GOT3 (cell line): ENCODE results near the gene BAIAP2.

ENCODE experiments used
- DNase-seq: peaks from one replicate; lab custom pipeline; 2025; ENCODE audit warnings: mixed read lengths; lab: John Stamatoyannopoulos, UW

The BAIAP2 gene

DNA sequence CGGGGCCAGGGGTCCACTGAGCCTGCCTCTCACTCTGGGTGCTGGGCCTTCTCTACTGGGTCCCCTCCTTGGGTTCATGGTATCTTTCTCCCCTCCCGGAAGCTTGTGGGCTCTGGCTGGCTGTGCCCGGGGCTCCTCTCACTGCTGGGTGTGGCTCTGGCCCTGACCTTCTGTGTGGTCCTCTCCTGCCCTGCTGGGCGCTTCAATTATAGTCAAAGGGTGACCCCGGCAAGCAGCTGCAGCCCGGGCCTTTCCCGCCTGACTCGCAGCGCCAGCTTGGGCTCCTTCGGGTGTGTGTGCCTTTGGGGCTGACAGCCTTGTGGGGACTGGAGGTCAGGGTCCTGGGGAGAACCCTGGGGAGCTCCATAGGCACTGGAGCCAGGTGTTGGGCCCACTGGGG is 76.1 kb downstream of the BAIAP2 start:
- no peak for DNase-seq

DNA sequence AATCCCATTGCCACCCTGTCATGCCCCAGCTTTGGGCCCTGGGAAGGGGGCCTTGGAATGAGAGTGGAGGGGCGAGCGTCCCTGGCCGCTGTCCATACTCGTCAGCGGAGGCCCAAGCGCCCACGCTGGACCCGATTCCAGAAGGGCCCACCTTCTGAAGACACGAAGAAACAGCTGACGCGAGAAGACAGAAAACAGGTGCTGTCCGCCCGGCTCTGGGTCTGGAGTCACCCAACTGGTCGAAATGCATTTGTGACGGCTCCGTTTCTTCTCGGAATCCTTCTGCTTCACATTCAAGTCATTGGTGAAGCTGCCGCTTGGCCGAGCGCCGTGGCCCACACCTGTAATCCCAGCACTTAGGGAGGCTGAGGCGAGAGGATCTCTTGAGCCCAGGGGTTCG is 77.5 kb downstream of the BAIAP2 start:
- DNase-seq = no peak

DNA sequence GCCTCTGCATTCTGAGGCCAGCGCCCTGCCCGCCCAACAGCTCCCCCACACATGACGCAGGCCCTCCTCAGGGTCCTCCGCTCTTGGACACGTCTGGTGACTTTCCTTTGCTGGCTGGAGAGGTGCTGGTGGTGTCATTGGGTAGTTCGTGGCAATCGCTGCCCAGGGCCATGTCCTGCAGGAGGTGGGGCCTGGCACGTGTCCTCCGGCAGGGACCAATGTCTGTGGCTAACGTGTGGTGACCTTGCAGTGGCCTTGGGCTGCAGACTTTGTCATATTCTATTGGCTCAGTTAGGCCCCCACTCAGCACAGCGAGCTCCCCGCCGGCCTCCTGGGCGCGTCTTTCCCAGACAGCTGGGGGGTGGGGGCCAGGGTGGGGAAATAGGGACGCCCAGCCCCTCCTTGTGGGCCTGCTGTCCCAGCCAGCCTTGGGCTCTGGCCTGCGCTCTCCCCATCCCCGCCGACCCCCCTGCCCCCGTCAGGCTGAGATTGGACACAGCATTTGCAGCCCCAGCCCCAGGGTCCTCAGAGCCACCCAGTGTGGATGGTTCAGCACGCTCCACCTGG is 78.3 kb downstream of the BAIAP2 start:
- DNase-seq = no peak

DNA sequence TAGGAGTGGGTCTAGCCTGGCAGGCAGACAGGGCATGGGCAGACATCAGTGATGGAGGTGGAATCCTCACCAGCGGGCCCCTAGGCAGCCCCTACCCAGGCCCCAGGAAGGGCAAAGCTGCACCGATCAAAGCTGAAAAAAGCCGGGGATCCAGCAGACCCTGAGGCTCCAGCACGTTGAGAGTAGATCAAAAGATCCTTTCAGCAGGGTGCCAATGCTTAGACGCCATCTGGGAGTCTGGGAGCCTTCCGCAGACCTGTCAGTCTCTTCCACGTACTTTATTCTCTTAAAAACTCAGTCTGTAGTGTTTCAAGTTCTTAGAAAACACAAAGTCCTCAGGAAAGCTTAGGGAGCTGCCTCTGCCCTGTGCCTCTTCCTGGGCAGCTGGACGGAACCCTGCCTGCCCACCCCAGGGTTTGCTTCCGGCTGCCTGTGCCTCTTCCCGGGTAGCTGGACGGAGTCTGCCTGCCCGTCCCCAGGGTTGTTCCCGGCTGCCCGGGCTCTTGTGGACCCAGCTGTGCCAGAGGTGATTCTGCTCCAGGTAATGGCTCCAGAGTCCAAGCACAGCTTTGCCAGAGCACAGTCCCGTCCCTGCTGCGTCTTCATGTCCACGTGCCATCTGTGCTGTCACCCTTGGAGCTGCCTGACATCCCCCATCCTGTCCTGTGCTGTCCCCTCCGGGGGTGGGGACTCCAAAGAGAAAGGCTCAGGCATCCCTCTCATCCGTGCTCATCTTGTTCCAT is 79.6 kb downstream of the BAIAP2 start:
- no peak for DNase-seq

DNA sequence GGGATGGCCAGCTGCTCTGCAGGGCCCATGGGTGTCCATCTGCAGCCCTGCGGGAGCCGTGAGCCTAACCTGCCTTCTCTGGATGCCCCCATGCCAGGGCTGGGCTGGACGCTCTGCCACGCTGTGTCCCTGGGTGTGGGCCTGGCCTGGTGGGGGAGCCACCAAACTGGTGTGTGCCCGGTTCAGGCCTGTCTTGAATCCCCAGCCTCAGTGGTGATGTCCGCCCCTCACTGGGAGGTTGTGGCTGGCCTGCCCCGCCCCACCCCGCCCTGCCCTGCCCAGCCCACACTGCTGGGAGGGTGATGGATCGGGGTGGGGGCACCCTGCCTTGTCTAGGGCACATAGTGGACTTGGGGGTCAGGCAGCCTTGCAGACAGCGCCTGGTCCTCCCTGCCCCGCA is 80.3 kb downstream of the BAIAP2 start:
- DNase-seq = no peak

DNA sequence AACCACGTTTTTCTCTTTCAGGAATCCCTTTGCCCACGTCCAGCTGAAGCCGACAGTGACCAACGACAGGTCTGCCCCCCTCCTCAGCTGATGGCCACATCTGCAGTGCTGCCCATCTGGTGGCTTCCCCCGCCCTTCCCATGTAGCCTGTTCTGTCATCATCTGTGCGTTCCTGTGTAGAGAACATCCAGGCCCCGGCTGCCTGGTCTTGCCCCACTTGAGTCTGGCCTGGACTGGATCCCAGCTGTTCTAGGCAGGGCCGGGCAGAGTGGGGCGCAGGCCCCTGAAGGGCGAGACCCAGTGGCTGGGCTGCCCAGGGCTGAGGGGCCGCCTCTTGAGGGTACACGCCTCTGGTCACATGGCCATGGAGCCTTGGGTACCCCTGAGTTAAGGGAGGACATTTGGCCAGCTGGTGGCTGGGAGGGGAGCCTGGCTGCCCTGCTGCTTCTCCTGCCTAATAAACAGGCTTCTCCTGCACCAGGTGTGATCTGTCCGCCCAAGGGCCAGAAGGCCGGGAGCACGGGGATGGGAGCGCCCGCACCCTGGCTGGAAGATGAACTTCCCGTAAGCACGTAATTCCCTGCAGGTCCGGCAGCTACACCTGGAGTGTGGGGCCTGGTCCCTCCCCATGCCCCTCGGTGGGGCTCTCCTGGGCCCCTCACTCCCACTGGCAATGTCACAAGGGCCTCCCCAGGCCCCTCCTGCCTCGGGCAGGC is 81.0 kb downstream of the BAIAP2 start:
- no peak for DNase-seq

DNA sequence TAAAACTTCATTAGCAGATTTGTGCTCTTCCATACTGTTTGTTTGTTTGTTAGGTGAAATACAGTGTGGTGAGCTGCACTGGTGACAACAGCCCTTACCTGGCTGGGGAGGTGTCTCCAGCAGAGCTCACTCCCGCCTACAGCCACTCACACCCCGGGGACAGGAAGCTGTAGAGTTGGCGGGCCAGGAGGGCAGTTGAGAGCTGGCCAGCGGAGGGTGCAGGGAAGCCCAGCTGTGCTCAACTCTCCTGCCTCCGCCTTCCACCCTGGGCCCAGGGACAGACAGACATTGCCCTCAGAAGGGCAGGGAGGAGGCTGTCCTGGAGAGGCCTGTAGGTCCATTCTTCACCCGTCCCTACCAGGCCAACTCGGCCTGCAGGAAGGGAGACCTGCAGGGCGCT is 81.8 kb downstream of the BAIAP2 start:
- DNase-seq = no peak

DNA sequence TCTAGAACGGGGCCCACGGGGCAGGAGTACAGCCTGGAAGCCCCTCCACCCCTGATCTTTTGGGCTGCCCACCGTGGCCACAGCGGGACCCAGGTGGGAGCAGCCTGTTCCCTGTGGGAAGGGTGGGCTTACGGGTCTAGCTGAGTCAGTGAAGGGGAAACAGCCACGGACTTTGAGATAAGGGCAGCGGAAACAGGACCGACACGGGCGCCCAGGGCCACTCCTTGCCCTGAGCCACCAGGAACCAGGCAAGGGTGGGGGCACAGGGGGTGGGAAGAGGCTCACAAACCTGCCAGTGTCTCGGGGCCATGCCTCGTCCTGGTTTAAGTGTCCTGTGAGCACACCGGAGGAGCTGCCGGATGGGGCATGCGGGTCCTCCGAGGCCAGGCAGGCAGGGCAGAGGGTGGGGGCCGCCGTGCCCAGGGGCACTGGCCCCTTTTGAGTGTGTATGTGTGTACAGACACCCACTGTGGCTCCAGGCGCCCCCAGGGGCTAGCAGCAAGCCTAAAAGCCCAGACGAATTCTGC is 82.8 kb downstream of the BAIAP2 start:
- no peak for DNase-seq

DNA sequence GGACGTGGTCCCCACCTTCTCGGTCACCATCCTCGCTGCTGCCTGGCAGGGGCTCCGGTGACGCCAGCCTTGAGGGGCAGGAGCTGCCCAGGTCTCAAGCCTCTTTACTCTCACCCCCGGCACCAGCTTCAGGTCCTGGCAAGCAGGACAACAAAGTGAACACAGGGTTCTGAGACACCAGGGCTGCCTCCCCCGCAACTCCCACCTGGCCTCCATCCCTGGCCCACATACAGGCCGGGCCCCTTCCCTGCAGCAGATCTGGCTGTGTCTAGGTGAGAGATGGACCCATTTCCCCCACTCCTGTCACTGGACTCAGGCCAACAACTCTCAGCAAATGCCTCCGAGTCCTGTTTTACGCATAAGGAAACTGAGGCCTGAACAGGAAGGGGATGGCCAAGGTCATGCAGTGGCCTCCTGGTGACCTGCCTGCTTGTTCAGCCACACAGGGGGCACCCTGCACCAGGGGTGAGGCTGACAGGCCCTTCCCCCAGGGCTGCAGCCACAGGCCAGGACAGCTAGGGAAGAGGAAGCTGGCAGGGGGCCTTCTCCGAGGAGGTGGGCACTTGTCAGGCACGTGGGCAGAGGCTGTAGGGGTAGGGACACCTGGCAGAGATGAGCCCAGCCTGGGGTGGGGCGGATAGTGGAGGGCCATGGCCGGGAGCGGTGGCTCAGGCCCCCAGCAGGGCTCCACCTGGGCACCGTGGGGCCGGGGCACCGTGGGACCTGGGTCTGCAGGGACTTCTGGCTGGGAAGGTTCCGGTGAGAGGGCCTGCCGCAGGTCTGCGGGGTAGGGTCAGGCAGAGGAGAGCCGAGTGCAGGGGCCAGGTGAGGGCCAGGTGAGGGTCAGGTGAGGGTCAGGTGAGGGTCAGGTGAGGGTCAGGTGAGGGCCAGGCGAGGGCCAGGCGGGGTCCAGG is 83.6 kb downstream of the BAIAP2 start:
- DNase-seq = no peak

DNA sequence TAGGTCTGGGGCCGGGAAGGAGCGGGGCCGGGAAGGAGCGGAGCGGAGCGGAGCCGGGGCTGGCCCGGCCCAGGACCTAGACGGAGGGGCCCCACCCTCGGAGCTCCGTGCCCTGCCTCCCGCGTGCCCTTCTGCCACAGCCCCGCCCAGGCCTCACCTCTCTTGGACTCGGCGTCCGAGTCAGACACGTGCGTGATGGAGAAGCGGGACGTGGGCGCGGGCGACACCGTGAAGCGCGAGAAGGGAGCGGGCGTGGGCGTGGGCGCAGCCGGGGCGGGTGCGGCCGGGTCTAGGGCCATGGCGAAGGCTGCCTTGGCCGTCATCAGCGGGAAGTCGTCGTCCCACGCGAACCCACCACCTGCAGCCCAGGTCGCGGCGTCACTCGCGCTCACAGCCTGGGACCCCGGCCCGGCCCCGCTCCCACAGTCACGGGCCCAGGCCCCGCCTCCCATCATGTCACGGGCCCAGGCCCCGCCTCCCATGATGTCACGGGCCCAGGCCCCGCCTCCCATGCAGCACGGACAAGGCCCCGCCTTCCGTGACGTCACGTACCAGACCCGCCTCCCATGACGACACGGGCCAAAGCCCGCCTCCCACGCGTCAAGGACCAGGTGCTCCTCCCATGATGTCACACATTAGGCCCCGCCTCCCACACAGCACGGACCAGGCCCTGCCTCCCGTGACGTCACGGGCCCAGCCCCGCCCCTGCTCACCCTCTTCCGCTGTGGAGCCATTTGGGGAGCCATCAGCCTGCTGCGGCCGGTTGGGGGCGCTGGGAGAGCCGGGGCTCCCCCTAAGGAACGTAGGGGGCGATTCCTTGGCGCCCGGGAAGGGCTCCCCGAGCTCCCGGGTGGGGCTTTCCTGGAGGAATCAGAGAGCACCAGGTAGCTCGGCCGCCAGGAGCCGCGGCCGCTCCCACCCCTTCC is 84.5 kb downstream of the BAIAP2 start:
- DNase-seq = peak; percentile 57

DNA sequence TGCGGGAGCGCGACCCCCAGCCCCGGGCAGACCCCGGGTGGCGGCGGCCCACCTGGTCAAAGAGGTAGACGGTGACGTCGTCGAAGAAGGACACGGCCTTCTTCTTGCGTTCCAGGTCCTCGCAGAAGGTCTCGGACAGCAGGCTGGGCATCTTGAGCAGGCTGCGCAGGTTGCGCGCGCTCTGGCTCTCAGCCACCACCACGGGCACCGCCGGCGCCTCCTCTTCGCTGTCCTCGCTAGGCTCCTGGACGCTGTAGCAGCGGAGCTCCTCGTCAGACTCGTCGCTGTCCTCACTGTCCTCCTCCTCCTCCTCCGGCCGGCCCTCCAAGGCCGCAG is 85.2 kb downstream of the BAIAP2 start:
- DNase-seq = no peak

DNA sequence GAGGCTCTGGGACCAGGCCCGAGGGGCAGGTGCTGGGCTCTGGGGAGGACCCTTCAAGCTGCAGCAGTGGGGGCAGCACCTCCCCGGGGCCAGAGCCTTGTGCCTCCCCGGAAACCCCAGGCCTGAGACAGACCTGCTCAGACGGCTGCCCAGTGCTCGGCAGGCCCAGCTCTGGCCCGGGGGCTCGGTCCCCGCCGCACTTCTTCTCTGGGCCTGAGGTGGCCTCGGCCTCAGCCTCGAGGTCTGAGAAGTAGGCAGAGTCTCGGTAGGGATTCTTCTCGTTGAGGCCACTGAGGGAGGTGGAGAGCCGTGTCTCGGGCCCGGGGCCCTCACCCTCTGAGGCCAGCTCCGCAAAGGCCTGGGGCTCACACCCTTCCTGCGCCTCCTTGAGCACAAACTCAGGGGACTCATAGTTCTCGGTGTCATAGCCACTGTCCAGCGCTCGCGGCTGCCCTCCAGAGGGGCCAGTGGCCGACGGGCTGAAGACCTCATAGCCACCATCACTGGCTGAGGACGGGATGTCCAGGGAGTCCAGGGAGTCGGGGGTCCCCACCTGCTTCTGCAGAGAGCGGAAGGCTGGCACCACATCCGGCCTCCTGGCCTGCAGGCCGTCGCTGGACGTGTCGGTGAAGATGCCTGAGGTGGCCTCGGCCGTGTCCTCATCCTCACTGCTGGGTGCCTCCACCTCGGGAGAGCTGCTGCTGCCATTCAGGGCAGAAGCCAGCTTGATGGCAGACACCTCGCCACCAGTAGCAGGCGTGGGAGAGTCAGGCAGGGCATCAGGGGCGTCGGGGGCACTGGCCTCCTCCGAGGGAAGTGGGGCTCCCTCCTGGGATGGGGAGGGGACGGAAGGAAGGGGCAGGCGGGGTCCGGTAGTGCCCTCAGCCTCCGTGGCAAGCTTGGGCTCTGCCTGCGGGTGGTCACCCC is 86.0 kb downstream of the BAIAP2 start:
- no peak for DNase-seq

DNA sequence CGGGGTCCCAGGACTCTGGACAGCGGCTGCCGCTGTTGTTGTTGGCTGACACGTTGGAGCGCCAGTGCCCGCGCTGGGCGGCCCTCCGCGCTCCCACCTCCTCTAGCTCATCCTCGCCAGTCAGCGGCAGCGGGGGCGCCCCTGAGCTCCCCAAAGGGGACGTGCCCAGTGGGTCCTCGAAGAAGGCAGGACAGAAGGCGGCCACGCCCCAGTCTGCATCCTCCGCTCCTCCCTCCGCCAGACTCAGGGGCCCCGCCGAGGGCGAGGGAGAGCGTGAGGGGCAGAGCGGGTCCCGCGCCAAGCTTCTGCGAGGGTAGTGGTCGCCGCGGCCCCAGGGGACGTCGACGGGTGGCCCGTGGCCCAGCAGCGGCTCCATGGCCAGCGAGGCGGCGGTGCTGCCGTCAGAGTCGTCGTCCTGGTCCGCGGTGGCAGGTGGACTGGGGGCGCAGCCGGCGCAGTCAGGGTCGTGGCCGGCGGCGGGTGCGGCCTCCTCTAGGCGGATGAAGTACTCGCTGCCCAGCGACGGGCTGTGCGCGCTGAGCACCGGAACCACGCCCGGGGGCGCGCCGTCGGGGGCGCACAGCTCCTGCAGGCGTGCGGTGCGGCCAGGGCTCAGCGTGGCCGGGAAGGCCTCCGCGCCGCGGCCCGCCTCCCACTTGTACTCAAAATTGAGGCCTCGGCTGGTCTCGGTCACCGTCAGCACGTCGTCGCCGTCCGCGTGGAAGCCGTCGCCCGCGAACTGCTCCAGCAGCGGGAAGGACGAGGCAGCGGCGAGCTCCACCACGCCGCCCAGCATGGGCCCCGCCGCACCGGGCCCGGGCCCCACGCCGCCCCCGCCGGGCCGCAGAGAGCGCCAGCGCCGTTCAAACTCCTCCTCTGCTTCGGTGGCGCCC is 87.1 kb downstream of the BAIAP2 start:
- DNase-seq = no peak

DNA sequence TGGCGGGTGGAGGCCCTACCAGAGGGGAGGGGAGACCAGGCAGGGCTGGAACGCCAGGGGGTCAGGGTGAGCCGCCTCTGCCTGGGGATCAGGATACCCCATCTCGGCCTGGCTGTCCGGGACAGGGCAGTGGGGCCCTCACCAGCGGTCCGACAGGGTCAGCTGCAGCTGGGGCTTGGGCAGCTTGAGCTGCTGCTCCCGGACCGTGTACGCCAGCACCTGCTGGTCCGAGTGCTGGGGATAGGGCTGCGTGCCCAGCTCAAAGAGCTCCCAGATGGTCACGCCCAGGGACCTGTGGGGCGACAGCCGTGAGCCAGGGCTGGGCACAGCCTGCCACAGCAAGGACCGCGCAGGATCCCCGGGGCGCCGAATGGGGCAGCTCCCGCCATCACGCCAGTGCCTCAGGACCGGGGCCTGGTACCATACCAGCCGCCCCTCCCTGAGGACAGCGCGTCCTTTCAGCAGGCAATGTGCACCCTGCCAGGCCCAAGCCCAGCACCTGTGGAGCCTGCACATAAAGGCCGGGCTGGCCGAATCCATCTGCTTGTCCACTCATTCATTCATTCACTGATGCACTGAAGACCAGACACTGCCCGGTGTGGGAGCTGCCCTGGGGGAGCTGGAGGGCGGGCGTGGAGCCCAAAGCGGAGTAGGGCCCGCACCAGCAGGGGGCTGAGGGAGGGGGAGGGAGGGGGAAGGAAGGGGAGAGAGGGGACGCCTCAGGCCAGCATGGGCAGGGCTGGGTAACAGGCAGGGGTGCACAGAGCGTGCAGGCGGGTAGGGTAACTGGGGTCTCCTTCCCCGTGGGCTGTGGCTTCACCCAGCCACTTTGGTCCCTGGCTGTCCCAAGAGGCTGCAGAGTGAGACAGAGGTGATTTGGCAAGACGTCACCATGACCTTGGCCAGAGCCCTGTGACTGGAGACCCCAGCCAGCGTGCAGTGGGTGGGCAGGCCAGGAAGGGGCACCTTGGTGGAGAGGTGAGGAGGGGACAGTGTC is 88.4 kb downstream of the BAIAP2 start:
- no peak for DNase-seq

DNA sequence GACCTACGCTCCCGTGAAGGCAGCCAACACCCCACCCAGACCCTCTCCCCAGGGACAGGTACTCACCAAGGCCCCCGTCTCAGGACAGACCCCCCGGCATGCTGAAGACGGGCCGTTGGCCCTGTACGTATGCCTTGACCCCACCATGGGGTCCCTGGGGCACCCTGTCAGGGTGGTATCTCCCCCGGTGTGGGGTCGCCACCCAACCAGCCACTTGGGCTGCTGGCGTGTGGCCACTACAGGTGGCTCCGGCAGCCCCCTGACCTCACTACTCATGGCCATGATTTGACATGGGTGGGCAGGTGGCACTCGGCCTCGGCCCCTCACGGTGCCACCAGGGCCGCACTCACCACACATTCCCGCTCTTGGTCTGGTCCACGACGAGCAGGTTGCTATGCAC is 89.4 kb downstream of the BAIAP2 start:
- no peak for DNase-seq

DNA sequence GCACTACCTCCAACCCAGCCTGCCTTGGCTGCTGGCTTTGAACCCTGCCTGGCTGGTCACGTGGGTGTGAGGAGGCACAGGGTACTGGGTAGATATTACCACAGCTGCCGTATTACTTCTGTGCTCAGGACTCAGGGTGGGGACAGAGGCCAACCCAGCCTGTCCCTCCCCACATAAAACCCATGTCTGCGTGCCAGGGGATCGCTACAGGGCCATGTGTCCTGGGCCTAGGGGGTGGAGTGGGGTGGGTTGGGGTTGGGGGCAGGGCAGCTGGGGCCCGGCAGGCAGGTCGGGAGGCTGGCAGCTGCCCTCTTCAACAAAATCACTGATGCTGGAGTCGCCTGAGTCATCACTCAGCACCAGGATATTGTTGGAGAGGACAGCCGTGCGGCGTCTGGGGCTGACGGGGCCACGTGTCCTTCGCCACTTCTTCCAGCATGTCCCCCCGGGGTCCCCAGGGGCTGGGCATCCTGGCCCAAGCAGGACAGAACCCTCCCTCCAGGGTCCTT is 90.7 kb downstream of the BAIAP2 start:
- no peak for DNase-seq
